ENCODE data around the gene NRG2.

The NRG2 gene

DNA sequence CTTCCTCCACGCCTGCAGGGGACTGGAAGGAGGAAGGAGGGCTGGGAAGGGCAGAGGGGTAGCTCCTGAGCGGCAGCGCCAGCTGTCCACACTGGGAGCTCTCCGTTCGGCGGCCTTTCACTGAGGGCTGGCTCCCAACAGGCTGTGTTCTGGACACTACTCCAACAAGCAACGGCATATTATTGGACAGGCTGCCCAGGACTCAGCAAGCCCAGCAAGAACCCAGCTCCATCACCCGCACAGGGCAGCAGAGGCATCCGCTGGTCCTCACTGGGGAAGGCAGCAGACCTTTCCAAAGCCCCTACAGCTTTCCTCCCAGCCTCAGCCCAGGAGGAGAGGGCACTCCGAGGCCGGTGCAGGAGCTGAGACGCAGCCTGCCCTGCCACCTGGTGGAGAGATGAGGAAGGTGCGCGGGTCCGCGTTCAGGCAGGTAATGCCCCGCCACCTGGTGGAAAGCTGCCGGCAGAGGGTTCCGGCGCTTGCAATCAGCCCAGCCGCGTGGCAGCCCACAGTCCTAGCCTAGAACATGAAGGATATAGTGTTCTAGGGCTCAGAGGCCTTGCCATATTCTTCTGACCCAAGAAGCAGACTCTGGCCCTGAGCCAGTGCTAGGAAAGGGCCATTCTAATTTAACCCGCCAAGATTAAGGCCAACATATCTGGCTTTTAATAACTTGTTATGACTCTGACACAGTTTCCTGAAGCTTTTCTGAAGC is 74.4 kb downstream of the NRG2 start:
- peak; percentile 81 to 91 for DNase-seq (ENCODE audit: low read depth in 2 of 2)

DNA sequence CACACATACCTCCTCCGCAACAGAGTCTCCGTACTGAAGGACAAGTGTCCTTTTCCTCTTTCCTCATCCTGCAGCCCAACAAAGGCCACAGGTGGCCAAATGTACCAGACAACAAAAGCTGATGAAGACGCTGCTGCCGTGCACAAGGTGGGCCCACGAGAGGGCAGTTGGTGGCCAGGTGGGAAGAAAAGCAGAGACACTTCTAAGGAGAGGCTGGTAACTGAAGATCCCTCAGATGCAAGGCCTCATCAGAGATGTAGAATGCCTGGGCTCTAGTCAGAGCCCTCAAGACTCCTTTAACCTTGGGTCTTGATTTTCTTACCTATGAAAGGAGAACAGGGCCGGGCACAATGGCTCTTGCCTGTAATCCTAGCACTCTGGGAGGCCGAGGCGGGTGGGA is 75.7 kb downstream of the NRG2 start:
- no peak for DNase-seq (ENCODE audit: low read depth in 2 of 2)

GRCh38 chr5:139966856-139967255 is 76.2 kb downstream of the NRG2 start:
- no peak for DNase-seq (ENCODE audit: low read depth in 2 of 2)

GRCh38 chr5:139964994-139965565 is 78.0 kb downstream of the NRG2 start:
- DNase-seq (ENCODE audit: low read depth in 2 of 2) = no peak

- DNase-seq (ENCODE audit: low read depth in 2 of 2) = no peak
Measured at GRCh38 chr5:139964266-139964993, 78.7 kb downstream of the NRG2 start.

DNA sequence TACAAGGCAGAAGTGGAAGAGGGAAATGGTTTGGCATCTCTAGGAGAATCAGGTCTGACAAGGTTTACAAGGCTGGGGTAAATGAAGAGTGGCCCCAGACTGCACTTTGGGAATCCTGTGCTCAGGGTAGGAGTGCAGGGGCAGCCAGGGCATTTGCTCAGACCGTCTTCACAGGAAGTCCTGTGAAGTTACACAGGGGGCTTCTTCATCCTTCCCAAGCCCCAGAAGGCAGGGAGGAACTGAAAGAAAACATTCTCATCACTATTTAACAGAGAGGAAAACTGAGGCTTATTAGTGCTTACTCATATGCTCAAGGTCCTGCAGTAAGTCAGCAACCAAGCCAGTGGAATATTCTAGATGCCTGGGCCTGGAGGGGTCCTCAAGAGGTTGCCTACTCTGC is 80.7 kb downstream of the NRG2 start:
- no peak for DNase-seq (ENCODE audit: low read depth in 2 of 2)

GRCh38 chr5:139961435-139962157 is 81.5 kb downstream of the NRG2 start:
- no peak for DNase-seq (ENCODE audit: low read depth in 2 of 2)

GRCh38 chr5:139960723-139961383 is 82.2 kb downstream of the NRG2 start:
- DNase-seq (ENCODE audit: low read depth in 2 of 2) = no peak

GRCh38 chr5:139958432-139959148 is 84.5 kb downstream of the NRG2 start:
- DNase-seq (ENCODE audit: low read depth in 2 of 2) = no peak

DNA sequence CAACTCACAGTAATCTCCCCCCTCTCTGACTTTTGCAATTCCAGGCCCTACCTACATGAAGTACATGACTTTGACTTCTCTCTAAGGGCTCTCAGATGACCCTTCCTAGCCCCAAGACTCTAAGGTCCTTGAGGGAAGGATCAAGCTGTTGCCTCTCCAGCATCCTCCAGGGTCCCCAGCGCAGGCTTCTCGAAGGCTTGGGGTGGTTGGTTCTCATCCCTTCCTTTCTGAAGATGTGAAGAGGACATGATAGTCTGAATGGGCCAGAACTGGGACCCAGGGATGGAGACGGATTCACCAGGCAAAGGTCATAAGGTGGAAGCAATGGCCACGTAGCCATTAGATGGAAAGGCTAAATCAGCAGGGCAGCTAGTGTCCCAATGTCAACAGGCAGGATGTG is 86.8 kb downstream of the NRG2 start:
- DNase-seq (ENCODE audit: low read depth in 2 of 2) = no peak

- no peak for DNase-seq (ENCODE audit: low read depth in 2 of 2)
Measured at GRCh38 chr5:139955616-139956273, 87.4 kb downstream of the NRG2 start.

GRCh38 chr5:139955053-139955605 is 88.0 kb downstream of the NRG2 start:
- no peak for DNase-seq (ENCODE audit: low read depth in 2 of 2)

DNA sequence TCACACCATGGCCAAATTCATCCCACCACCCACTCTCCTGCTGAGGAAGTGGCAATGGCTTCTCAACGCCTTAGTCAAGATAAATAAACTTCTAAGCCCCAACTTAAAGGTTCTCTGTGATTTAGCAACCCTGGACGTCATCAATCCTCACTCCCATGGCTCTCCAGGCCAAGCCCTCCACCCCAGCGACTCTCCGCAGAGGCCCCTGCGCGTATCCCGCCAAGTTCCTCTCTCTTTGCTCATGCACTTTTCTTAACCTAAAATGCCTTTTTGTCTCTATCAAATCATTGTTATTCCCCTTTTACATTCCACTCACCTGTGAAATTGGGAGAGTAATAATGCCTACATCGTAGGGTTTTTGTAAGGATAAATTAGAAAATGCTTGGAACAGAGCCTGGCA is 88.6 kb downstream of the NRG2 start:
- no peak for DNase-seq (ENCODE audit: low read depth in 2 of 2)

GRCh38 chr5:139954022-139954421 is 89.1 kb downstream of the NRG2 start:
- DNase-seq (ENCODE audit: low read depth in 2 of 2) = no peak

DNA sequence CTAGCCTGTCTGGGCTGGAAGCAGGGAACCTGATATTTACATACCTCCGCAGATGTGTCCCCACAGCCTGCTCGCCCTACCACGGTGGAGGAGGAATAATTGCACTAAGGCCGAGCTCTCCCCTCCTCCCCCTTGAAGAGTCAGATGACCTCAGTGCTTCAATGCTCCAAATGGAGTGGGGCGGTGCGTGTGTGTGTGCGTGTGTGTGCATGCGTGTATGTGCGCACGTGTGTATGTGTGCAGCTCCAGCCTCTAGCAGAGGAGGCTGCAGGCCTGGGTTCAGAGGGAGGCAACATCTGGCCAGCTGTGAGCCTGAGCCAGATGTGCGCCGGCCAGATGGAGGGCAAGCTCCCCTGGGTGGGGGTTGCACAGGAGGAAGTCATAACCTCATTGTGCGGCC is 90.5 kb downstream of the NRG2 start:
- DNase-seq (ENCODE audit: low read depth in 2 of 2) = no peak

DNA sequence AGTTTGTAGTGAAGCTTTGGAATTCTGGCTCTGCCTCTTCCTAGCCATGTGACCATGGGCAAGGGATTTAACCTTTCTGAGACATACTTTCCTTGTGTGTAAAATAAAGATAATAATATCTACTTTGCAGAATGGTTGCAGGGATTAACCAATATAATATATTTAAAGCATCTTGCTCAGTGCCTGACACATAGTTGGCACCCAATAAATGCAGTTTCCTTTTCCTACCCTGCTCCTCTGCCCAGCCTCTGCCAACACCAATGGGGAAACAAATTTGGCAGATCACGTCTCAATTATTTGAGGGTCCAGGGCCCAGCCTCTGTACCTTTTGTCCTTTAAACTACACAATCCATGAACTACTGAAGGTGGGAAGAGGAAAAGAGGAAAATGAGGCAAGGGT is 91.1 kb downstream of the NRG2 start:
- no peak for DNase-seq (ENCODE audit: low read depth in 2 of 2)

DNA sequence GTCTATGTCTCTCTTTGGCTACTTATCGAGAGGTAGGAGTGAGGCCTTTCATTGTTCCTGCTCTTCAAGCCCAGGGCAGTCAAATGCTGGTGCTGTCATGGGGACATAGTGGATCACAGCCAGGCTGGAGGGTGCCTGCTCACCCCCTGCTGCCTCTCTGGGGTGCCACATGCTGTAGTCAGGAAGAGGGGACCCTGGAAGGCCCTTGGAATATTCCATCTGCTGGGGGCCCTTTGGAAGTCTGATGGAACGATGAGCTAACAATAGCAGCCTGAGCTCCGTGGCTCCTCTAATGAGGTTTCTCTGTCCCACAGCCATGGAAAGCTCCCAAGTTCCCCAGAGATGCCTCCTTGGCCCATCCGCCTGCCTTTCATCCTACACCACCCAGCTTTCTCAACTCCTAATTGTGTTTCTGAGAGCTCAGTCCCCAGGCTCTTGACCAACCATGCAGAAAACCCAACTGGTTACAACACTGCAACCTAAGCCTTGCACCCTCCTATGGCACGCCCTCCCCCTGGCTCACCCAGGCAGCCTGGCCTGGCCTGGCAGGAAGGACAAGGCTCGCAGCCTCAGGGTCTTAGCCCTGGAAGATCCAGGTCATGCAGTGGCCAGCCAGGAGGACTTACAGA is 91.7 kb downstream of the NRG2 start:
- DNase-seq (ENCODE audit: low read depth in 2 of 2) = no peak

- DNase-seq (ENCODE audit: low read depth in 2 of 2) = no peak
Measured at GRCh38 chr5:139950436-139950835, 92.7 kb downstream of the NRG2 start.

GRCh38 chr5:139949710-139950109 is 93.4 kb downstream of the NRG2 start:
- DNase-seq (ENCODE audit: low read depth in 2 of 2) = no peak

DNA sequence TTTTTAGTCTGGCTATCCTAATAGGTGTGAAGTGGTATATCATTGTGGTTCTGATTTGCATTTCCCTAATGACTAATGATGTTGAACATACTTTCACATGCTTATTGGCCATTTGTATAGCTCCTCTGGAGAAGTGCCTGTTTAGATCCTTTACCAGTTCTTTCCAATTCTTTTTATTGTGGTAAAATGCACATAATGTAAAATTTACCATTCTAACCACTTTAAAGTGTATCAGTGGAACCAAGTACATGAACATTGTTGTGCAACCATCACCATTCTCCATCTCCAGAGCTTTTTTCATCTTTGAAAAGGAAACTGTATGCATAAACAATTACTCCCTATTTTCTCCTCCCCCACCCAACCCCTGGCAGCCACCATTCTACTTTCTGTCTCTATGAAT is 95.4 kb downstream of the NRG2 start:
- no peak for DNase-seq (ENCODE audit: low read depth in 2 of 2)
